ENCODE results near the gene PCGF5.
"Not testable (repeated sequence)": the region's sequence is repeated elsewhere in the genome, so short reads cannot be mapped to it uniquely, and the experiment has no call there.

The PCGF5 gene

GRCh38 chr10:91296471-91296870 is 76.0 kb downstream of the PCGF5 start:
- Histone ChIP-seq H3K79me2 (ENCODE audit: low read length) (no peaks in the 10 kb centered on the region), H3K4me1 (ENCODE audit: low read length) (peaks cover 20% of the 10 kb centered on the region), H4K20me1 (ENCODE audit: insufficient read depth, low read length) (no peaks in the 10 kb centered on the region), H3K4me3 (ENCODE audit: low read length) (peak overlapping the region; percentile 51), H3K9me3 (ENCODE audit: insufficient read depth, low read length) (no peaks in the 10 kb centered on the region), H3K36me3 (replicated peaks; ENCODE audit: low read depth, low read length) (no peaks in the 10 kb centered on the region), H3K4me2 (ENCODE audit: low read length) (peak overlapping the region; percentile 63), H3K27me3 (ENCODE audit: low read depth, low read length) (no peaks in the 10 kb centered on the region), H3K9ac (ENCODE audit: low read length) (peak overlapping the region; percentile 21; the same call in 1 of the 2 replicates), H3K27ac (ENCODE audit: low read length) (no peak overlapping the region), H2AFZ (ENCODE audit: low read depth, low read length) (0 out of 2 replicates have a peak overlapping the region, but pooled peaks have one; percentile 39)
- TF ChIP-seq CTCF (IDR thresholded peaks at IDR 0.05; ENCODE audit: low read depth, low read length) (peak; percentile 46), EZH2phosphoT487 (IDR thresholded peaks at IDR 0.05; ENCODE audit: low read depth) (no peak)

- Histone ChIP-seq H3K4me3 (ENCODE audit: low read length) (peak overlapping the region; percentile 67), H2AFZ (ENCODE audit: low read depth, low read length) (peak overlapping the region; percentile 90), H4K20me1 (ENCODE audit: insufficient read depth, low read length) (no peaks in the 10 kb centered on the region), H3K79me2 (ENCODE audit: low read length) (no peaks in the 10 kb centered on the region), H3K4me2 (ENCODE audit: low read length) (peak overlapping the region; percentile 70), H3K9me3 (ENCODE audit: insufficient read depth, low read length) (no peaks in the 10 kb centered on the region), H3K27ac (ENCODE audit: low read length) (no peak overlapping the region), H3K4me1 (ENCODE audit: low read length) (peaks cover 20% of the 10 kb centered on the region), H3K9ac (ENCODE audit: low read length) (peak overlapping the region; percentile 28; the same call in 1 of the 2 replicates), H3K36me3 (replicated peaks; ENCODE audit: low read depth, low read length) (no peaks in the 10 kb centered on the region), H3K27me3 (ENCODE audit: low read depth, low read length) (no peaks in the 10 kb centered on the region)
- TF ChIP-seq EZH2phosphoT487 (IDR thresholded peaks at IDR 0.05; ENCODE audit: low read depth) (no peak), CTCF (IDR thresholded peaks at IDR 0.05; ENCODE audit: low read depth, low read length) (peak; percentile 76)
These were observed 77.9 kb downstream of the PCGF5 start for GRCh38 chr10:91298224-91298871.

GRCh38 chr10:91299999-91300575 is 79.6 kb downstream of the PCGF5 start:
- Histone ChIP-seq H3K36me3 (replicated peaks; ENCODE audit: low read depth, low read length) (no peaks in the 10 kb centered on the region), H2AFZ (ENCODE audit: low read depth, low read length) (no peak overlapping the region), H3K9me3 (ENCODE audit: insufficient read depth, low read length) (no peaks in the 10 kb centered on the region), H3K4me3 (ENCODE audit: low read length) (no peak overlapping the region), H3K4me2 (ENCODE audit: low read length) (no peak overlapping the region), H3K27ac (ENCODE audit: low read length) (no peak overlapping the region), H3K27me3 (ENCODE audit: low read depth, low read length) (no peaks in the 10 kb centered on the region), H3K4me1 (ENCODE audit: low read length) (peaks cover 20% of the 10 kb centered on the region), H3K79me2 (ENCODE audit: low read length) (no peaks in the 10 kb centered on the region), H4K20me1 (ENCODE audit: insufficient read depth, low read length) (no peaks in the 10 kb centered on the region), H3K9ac (ENCODE audit: low read length) (no peak overlapping the region)
- TF ChIP-seq CTCF (IDR thresholded peaks at IDR 0.05; ENCODE audit: low read depth, low read length) (no peak), EZH2phosphoT487 (IDR thresholded peaks at IDR 0.05; ENCODE audit: low read depth) (no peak)

GRCh38 chr10:91302946-91303345 is 82.5 kb downstream of the PCGF5 start:
- peaks cover 16% of the 10 kb centered on the region for H3K4me1 ChIP-seq (ENCODE audit: low read length)
- H4K20me1 ChIP-seq (ENCODE audit: insufficient read depth, low read length); H3K9me3 ChIP-seq (ENCODE audit: insufficient read depth, low read length); H3K36me3 ChIP-seq (replicated peaks; ENCODE audit: low read depth, low read length); H2AFZ ChIP-seq (ENCODE audit: low read depth, low read length); H3K4me2 ChIP-seq (ENCODE audit: low read length); H3K9ac ChIP-seq (ENCODE audit: low read length); H3K27ac ChIP-seq (ENCODE audit: low read length); H3K4me3 ChIP-seq (ENCODE audit: low read length); H3K79me2 ChIP-seq (ENCODE audit: low read length); H3K27me3 ChIP-seq (ENCODE audit: low read depth, low read length): not testable (repeated sequence)

GRCh38 chr10:91305979-91306378 is 85.5 kb downstream of the PCGF5 start:
- H3K9me3 ChIP-seq (ENCODE audit: insufficient read depth, low read length); H4K20me1 ChIP-seq (ENCODE audit: insufficient read depth, low read length); H3K27ac ChIP-seq (ENCODE audit: low read length); H3K27me3 ChIP-seq (ENCODE audit: low read depth, low read length); H3K4me3 ChIP-seq (ENCODE audit: low read length); H3K9ac ChIP-seq (ENCODE audit: low read length); H2AFZ ChIP-seq (ENCODE audit: low read depth, low read length); H3K79me2 ChIP-seq (ENCODE audit: low read length); H3K4me2 ChIP-seq (ENCODE audit: low read length); H3K36me3 ChIP-seq (replicated peaks; ENCODE audit: low read depth, low read length): not testable (repeated sequence)
- H3K4me1 ChIP-seq (ENCODE audit: low read length) = peaks cover 19% of the 10 kb centered on the region

Measured in OCI-LY3 (cell line).